Hypothalamus (tissue), 51 donors: ENCODE measurements around the gene PAIP2.
"Not testable (repeated sequence)": the region's sequence is repeated elsewhere in the genome, so short reads cannot be mapped to it uniquely, and the experiment has no call there.

ENCODE experiments used
- DNase-seq, 51 donors: peaks; one replicate each; lab custom pipeline; 2025; lab: John Stamatoyannopoulos, UW

PAIP2 gene, protein sequence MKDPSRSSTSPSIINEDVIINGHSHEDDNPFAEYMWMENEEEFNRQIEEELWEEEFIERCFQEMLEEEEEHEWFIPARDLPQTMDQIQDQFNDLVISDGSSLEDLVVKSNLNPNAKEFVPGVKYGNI

DNA sequence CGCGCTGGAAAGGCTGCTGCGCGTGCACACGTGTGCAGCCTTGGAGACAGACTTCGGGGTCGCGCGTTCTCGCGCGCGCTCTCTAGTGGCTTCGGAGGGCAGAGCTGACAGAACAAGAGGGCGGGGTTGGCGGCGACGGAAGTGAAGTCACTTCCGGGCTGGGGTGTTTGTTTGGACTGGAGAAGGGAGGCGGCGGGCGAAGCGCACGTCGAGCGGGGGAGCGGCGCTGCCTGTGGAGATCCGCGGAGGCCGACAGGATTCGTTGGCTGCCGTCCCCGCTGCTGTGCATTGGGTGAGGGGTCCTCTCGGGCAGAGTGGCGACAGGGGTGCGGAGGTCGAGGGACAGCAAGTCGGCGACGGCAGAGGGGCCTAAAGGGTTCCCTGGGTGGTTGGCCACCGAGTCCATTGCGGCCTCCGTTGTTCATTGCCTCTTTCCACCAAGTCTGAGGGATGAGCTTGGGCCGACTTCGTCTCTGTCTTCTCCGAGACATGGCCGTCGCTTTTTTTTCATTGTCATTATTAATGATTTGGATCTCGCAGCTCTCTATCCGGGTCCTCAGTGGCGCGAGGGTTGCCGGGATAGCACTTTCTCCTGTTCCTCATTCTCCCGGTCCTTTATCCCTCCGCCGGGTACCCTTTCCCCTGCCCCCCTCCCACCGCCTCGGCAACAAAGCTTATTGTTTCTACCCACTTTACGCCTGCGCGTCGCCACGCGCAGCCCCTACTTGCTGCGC, at the start of gene PAIP2:
TSS of gene PAIP2 (plus strand) at position 166 of the 734 bp plus-strand sequence. CDS start 21,931 bp downstream, outside the sequence.
- DNase-seq = peak; percentile 49 to 97 (median 93)

DNA sequence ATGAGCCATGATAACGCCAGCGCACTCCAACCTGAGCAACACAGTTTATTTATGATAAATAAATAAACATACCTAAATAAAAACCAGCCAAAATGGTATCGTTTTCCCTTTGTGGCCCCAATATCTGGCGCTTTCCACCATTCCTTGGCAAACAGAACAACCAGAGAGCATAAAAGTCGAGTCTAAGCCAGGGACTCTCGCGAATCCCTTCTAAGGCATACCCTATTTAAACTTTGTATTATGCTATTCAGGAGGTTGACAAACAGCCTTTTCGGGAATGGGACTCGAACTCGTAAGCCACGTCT, 48.5 kb upstream of the PAIP2 start:
- no peak for DNase-seq

DNA sequence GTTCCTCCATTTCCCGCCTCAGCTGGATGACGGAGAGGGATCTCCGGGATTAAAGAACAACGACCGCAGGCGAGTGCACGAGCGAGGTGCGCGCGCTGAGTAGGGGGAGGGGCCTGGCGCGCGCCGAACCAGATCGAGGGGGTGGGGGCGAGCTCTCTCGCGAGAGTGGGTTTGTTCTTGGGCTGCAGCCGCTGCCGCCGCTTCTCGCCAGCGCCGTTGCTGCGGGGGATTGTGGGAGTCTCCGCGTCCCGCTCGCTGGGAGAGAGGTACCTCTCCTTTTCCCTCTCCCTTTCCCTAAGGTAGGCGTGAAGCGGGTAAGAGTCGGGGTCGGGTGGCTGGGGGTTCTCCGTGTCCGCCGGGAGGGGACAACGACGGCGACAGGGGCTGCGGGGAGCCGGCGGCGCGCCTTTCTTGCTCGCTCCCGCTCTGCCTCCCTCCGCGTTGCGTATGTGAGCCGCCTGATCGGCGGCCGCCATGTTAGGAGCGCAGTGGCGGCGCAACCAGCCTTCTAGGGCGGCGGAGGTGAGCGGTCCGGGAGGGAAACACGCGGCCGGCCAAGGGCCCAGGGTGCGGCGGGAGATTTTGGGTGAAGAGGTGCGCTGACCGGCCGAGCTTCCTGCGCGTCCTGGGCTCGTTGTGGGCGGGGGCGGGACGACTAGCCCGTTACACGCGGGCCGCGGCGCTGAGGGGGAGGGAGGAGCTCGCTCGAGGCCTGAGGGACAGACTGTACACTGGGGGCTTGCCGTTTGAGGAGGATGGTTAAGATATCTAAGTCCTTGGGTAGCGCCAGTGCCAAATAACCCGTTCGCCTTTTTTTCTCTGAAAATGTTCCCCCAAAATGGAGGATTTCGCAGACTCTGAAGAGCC, 47.9 kb upstream of the PAIP2 start, which contains the start of gene MATR3:
TSS of gene MATR3 (plus strand) at position 234 of the 867 bp plus-strand sequence. CDS start 13,676 bp downstream, outside the sequence.
- DNase-seq = peak; percentile 62 to 98 (median 90)

DNA sequence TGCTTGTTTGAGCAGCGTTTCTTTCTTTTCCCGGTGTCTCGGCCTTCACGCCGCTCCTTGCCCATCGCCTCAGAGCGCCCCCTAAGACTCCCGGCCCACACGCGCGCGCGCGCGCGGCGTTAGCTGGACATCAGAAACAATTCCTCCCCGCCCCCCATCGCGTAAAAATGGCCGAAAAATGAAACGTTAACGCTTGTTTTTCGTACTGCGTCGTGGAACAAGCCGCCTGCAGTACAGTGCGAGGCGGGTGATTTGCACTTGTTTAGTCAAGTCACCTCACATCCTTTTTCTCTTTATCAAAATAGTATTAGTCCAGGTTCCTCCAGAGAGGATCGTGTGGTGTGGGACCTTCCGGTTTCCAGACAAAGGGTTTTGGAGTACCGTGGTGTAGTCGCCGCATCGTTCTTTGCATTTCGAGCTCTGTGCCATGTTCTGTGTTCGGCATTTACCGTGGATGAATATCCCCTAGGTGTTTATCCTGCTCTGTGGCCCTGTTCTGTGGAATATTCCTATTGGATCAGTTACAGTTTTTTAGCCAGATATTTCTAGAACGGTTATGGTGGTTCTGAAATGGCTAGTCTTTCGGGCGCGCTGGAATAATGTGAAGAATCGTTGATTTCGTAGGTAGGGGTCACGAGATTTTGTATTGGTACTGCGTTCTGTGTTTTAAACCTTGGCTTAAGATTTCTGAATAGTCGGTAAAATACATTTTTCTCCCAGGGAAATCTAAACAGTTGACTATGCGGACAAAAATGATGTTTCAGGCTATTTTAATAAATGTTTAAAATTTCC, 47.1 kb upstream of the PAIP2 start:
- DNase-seq = peak in 50 of 51 donors; percentile 22 to 90 (median 64)

DNA sequence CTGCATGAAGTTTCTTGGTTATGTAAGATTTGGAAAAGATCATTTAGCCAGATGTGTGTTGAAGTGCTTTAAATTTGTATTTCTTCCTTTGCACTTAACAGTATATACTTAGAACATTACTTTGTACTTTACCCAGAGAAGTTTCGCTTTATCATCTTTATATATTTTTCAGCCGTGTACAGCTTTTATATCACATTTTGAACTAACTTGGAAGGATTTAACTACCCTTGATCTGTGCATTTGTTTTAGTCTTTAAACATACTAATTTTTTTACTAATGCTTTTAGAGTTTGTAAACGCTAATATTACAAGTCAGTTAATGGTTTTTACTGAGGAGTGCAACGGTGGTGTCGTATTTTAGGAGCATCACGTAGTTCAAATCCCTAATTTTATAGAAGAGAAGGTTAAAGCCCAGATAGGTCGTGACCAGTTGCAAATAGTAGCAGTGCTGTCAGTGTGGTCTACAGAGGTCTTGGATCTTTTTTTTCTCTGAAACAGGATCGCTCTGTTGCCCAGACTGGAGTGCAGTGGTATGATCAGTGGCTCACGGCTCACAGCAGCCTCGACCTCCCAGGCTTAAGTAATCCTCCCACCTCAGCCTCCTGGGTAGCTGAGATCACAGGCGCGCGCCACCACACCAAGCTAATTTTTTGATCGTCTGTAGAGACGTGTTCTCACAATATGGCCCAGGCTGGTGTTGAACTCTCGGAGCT, 46.2 kb upstream of the PAIP2 start:
- DNase-seq = no peak

DNA sequence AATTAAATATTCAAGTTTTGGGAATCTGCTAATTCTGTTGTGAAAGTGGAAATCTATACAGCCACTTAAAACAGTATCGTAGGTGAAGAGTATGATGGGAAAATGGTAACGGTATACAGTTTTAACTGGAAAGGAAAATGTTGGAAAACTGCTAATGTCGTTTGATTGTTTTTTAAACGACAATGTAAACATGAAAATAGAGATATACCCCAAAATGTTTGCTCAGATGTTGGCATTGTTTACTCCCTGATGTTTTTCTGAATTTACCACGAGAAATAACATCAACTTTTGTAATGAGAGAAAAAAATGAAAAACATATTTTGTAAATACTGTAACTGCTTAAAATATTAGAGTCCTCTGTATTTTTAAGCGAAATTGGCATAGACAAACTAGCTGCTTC, 45.5 kb upstream of the PAIP2 start:
- DNase-seq = no peak

DNA sequence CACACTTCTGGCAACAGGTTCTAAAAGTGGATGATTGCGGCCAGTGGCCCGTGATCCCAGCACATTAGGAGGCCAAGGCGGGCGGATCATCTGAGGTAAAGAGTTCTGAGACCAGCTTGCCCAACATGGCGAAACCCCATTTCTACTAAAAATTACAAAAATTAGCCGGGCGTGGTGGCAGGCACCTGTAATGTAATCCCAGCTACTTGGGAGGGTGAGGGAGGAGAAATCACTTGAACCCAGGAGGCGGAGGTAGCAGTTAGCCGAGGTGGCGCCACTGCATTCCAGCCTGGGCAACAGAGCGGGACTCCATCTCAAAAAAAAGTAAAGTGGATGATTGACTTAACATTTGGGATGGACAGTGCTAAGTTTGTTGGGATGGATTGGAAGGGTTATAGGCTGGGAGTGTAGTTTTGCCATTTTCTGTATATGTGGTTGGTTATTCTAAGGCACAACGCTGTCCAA, 44.8 kb upstream of the PAIP2 start:
- DNase-seq = no peak

DNA sequence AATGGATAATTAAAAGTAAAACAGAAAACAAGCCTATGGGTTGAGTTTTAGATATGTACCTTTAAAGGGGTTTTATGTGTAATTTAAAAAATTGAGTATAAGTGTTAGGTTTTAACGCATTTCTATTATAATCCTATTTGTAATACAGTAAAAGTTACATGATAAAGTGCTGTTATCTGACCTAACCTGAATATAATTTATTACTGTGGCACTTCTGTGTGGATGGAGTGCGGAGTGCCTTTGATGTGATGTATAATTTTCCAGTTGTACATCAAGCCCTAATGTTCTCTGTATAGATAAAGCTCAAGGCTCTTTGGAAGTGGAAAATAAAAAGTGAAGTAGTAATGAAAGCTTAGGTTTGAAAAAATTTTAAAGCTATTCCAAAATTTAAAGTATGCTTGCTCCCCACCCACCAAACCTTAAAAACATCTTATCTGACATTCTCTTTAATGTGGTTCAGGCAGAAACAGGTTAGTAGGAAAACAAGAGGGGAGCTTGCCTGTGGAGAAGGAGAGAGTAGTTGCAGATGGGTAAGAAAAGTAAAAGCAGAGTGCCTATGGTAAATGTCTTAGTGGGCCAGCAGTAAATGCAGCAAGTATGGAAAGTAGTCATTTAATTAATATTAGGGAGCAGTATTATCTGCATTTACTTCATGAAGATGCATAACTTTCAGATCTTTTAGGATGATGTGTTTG, 44.1 kb upstream of the PAIP2 start:
- no peak for DNase-seq

DNA sequence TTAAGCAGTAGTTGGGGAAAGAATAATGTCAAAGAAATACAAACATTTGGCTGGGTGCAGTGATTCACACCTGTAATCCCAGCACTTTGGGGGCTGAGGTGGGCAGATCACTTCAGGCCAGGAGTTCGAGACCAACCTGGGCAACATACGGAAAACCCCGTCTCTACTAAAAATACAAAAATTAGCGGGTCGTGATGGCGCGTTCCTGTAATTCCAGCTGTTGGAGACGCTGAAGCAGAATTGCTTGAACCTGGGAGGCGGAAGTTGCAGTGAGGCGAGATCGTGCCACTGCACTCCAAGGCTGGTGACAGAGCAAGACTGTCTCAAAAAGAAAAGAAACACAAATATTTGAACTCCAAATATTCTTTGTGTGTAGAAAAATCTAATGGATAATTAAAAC, 43.4 kb upstream of the PAIP2 start:
- no peak for DNase-seq

DNA sequence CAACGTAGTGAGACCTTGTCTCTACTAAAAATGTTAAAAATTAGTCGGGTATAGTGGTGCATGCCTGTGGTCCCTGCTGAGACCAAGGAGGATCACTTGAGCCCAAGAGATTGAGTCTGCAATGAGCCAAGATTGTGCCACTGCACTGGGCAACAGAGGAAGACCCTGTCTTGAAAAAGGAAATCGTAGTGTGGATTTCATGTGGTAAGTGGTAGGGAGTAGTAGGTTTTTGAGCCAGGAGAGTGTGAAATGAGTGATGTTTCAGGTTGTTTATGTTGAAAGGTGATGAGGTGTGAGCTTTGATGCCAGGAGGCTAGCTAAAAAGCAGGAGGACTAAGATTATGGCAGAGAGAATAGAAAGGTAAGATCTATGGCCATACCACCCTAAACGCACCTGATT, 42.2 kb upstream of the PAIP2 start:
- DNase-seq = no peak

DNA sequence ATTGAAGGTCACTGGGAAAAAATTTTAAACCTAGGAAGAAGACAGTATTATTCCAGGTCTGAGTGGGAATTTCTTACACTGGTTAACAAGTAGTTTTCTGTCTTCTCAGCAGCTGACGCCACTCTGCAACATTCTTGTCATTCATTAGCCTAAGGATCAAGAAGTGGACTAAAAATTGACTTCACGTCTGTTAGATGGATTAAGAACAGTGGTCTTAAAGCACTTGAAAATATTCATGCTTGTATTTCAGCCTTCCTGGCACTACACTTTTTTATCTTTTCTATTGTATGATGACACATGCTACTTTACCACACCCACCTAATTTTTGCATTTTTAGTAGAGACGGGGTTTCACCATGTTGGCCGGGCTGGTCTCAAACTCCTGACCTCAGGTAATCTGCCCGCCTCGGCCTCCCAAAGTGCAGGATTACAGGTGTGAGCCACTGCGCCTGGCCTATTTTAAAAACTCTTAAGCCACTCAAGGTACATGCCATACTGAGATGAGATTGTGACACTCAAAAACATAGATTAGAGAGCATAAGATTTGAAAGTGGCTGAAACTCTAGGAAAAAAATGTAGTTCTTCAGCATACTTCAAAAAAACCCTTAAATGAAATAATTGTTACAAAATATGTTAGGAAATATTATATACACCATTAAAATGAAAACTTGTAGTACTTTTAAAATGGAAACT, 39.7 kb upstream of the PAIP2 start:
- DNase-seq = no peak

DNA sequence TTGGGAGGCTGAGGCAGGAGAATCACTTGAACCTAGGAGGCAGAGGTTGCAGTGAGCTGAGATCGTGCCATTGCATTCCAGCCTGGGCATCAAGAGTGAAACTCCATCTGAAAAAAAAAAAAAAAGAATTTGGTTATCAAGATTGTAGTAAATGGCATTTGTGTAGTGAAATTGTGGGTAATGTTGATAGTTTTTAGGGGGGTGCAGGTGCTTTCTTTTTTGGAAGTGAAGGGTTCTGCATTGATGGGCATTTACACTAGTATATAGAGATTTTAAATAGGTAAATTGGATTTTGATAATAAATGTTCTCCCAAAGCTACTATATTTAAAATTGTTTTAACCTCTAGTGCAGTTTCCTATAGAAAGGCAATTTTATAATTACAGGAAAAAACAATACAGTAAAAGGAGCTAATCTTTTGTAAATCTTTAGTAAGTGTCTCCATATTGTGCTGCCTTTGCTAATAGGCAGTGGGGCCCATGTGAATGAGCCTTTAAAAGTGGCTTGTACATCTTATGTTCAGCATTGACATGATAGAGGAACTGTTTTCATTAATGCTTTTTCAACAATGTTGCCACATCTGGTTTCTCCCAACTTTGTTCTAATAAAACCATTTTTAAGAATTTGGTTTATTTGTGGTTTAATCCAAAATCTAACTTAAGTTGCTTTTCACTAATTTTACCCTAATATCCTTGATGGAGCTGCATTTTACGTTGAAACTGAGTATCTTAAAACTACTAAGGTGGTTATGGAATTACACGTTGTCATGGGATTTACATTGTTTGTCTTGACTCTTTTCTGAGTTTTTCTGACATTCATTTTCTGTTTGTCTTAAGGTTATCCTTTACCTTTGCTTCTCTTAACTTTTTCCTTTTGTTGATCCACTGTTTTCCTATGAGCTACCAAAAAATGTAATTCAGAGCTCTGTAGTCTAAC, 37.0 kb upstream of the PAIP2 start:
- DNase-seq = no peak

DNA sequence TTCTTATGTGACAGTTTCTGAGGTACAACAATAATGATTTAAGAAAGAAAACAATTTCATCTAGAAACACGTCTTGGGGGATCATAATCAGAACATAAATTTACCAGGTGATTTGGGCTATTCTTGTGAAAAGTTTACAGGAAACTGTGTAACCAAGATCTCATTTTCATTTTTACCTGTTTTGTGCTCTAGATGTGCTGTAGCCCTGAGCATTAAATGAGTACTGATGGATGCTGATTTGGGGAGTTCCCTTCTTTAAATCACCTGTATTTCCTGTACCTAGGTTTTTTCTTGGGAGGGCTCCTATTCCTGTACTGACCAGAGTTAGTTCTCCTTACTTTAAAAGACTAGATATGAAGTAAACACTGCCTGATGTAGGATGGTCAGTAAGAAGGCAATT, 35.5 kb upstream of the PAIP2 start:
- no peak for DNase-seq

DNA sequence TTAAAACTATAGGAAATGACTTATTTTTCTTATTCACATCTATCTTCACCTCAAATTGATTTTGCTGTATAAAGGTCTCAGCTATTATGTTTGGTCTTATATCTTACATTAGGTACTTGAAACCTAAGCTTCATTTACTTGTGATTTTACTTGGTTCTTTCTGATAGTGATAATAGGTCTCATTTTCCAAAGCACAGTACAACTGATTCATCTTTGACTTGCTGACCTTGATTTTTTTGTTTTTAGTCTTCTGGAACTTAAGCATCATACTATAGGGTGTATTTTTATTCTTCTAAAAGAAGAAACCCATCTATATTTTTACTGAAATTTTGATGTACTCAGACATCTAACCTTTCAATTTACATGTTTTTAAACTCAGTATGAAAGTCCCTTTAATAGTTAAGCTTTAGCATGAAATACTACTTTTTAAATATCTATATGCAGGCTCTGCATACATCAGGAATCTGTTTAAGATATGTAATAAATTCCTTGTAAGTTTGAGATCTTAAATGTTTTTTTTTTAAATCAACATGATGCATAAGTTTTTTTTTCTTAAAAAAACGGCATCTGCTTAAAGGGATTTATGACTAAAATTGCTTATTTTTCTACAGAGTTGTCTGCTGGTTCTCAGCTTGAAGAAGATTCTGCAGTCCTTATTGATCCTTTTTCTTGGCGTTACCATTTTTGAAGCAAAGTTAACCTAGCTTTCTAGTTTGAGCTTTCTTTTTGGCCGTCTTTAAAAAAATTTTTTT, 34.9 kb upstream of the PAIP2 start:
- no peak for DNase-seq

DNA sequence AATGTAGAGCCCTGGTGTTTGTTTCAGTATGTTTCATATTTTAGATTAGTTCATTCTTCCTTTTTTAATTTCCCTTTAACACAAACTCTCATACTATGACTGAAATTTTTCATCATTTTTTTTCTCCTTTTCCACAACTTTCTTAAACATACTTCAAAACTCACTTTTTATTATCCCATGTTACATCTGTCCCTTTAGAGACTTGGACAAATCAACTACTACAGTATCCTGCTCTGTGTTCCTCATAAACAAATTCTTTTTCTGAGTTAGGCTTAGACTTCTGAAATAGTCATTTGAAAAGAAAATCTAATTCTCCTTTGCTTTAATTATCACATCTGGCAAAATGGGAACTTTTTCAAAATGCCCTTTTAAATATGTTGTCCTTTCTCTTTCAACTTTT, 32.9 kb upstream of the PAIP2 start:
- DNase-seq = no peak

DNA sequence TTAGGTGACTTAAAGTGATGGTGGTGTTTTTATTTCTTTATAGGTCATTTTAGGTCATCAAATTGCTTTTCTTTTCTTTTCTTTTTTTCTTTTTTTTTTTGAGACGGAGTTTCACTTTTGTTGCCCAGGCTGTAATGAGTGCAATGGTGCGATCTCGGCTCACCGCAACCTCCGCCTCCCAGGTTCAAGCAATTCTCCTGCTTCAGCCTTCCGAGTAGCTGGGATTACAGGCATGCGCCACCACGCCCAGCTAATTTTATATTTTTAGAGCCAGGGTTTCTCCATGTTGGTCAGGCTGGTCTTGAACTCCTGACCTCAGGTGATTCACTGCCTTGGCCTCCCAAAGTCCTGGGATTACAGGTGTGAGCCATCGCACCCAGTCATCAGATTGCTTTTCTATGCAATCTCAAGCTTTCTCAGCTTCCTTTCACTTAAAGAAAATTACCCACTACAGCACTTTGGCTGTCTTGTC, 30.9 kb upstream of the PAIP2 start:
- not testable (repeated sequence) for DNase-seq

DNA sequence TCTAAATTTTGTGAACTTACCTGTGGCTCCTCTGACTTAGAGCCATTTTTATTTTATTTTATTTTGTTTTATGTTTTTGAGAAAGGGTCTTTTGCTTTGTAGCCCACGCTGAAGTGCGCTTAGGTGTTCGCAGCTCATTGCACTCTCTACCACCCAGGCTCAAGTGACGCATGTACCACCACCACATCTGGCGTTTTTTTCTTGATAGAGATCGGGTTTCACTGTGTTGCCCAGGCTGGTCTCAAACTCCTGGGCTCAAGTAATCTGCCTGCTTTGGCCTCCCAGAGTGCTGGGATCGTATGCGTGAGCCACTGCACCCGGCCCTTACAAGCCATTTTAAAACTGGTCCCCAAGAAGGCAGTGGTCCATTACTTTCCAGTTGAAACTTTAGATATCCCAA, 29.6 kb upstream of the PAIP2 start:
- no peak for DNase-seq
